Upper lobe of right lung (tissue), 1 donor: ENCODE results near the gene VGLL1. TPM values are rescaled to one million over a fixed set of nuclear protein-coding genes. Genes with fewer than 3 reads are reported as not detected.

Source experiments
- ATAC-seq: fragments of 200-7000 bp; cut with Tn5 transposase; one replicate; pipeline ENCODE4 v1.9.1; 2020; ENCODE audit warnings: mild to moderate bottlenecking, moderate library complexity
- DNase-seq: peaks from one replicate; pipeline ENCODE4 v3.0.0-alpha.2; 2020
- H3K27ac ChIP-seq: fragments of 200-600 bp; one replicate; pipeline ENCODE4 v1.8.0; 2022
- H3K27me3 ChIP-seq: fragments of 200-600 bp; one replicate; pipeline ENCODE4 v1.8.0; 2022; ENCODE audit warnings: mild to moderate bottlenecking
- H3K36me3 ChIP-seq: fragments of 200-600 bp; one replicate; pipeline ENCODE4 v1.8.0; 2022
- H3K4me1 ChIP-seq: fragments of 200-600 bp; one replicate; pipeline ENCODE4 v1.8.0; 2022
- H3K4me3 ChIP-seq: fragments of 200-600 bp; one replicate; pipeline ENCODE4 v1.8.0; 2022; ENCODE audit warnings: mild to moderate bottlenecking
- H3K9me3 ChIP-seq: fragments of 200-600 bp; one replicate; pipeline ENCODE4 v1.8.0; 2022
- intact Hi-C: fragments of 100-400 bp; cut with DNase I; formaldehyde crosslinking; loops from one replicate; pipeline ENCODE4 v1.11.0; 2022
- total RNA-seq: library from RNA; stranded (reverse); fragmentation: NEBNext Ultra II Directional; extraction: Animal tissue kit (Norgen Biotek cat#: 25700); gene quantifications from one replicate; pipeline ENCODE4 v1.2.1, GENCODE V29; 2021
- TF ChIP-seq, protein P1 (sequence below): fragments of 200-600 bp; IDR thresholded peaks from one replicate; pipeline ENCODE4 v1.8.0; 2022; ENCODE audit warnings: antibody characterized with exemption
- donor health status: DM: no; HTN: yes; CAD: no; lungs with severe emphysema.

VGLL1 gene
- total RNA-seq, 1 donor from 2014 or later: 1.6 TPM

DNA sequence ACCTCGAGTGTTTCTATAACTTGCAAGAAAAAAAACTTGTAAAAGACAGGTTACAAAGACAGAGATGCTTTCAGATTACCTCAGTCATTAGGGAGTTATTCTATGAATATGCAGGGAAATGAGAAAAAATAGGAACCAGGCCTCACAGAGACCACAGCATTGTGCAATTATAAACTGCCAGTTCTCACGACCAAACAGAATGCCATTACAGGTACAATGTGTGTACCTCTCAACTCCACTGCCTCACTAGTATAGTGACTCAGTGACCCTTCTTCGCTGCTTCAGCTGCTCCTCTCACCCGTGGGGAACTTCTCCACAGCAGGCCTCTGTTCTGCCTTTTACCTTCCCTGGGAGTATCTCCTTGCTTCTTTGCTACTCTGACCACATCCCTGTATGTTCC, 37.0 kb upstream of the VGLL1 start:
- Histone ChIP-seq H3K4me1 (peaks cover 6% of the 10 kb centered on the region), H3K9me3 (no peaks in the 10 kb centered on the region), H3K4me3 (no peak overlapping the region), H3K36me3 (peaks cover 2% of the 10 kb centered on the region), H3K27ac (no peak overlapping the region), H3K27me3 (no peaks in the 10 kb centered on the region)
- intact Hi-C loops: no loop called here
- ATAC-seq: no peak
- no peak for DNase-seq
- TF ChIP-seq, protein P1, sequence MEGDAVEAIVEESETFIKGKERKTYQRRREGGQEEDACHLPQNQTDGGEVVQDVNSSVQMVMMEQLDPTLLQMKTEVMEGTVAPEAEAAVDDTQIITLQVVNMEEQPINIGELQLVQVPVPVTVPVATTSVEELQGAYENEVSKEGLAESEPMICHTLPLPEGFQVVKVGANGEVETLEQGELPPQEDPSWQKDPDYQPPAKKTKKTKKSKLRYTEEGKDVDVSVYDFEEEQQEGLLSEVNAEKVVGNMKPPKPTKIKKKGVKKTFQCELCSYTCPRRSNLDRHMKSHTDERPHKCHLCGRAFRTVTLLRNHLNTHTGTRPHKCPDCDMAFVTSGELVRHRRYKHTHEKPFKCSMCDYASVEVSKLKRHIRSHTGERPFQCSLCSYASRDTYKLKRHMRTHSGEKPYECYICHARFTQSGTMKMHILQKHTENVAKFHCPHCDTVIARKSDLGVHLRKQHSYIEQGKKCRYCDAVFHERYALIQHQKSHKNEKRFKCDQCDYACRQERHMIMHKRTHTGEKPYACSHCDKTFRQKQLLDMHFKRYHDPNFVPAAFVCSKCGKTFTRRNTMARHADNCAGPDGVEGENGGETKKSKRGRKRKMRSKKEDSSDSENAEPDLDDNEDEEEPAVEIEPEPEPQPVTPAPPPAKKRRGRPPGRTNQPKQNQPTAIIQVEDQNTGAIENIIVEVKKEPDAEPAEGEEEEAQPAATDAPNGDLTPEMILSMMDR: no peak

DNA sequence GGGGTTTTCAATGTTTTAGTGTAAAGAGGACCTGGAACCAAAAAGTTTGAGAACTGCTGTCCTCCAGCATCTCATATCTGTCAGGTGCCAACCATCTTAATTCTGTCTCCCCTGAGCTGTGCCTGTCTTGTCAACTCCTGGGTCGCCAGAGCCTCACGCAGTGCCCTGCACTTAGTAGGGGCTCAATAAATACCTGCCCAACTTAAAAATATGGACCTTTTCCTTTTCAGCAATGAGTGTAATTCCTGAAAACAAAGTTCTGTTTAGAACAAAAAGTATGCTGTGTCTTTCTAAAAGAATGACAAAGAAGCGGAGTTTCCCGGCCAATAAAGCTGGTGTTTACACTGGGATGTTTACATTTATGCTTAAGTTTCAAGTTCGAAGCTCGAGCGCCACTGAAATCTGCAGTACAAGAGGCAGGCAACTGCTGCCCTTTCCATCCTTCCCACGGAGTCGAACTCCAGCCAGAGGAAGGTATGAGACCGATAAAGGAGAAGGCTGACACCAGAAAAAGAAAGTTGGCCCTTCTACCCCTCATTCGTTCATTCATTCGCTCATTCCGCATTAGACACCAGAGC, 35.7 kb upstream of the VGLL1 start:
- Histone ChIP-seq H3K36me3 (peaks cover 14% of the 10 kb centered on the region), H3K4me3 (peak overlapping the region; percentile 65), H3K27ac (peak overlapping the region; percentile 88), H3K9me3 (no peaks in the 10 kb centered on the region), H3K27me3 (no peaks in the 10 kb centered on the region), H3K4me1 (peaks cover 6% of the 10 kb centered on the region)
- DNase-seq (no peak), ATAC-seq (no peak)
- TF ChIP-seq, protein P1: no peak
- intact Hi-C loops: no loop called here

DNA sequence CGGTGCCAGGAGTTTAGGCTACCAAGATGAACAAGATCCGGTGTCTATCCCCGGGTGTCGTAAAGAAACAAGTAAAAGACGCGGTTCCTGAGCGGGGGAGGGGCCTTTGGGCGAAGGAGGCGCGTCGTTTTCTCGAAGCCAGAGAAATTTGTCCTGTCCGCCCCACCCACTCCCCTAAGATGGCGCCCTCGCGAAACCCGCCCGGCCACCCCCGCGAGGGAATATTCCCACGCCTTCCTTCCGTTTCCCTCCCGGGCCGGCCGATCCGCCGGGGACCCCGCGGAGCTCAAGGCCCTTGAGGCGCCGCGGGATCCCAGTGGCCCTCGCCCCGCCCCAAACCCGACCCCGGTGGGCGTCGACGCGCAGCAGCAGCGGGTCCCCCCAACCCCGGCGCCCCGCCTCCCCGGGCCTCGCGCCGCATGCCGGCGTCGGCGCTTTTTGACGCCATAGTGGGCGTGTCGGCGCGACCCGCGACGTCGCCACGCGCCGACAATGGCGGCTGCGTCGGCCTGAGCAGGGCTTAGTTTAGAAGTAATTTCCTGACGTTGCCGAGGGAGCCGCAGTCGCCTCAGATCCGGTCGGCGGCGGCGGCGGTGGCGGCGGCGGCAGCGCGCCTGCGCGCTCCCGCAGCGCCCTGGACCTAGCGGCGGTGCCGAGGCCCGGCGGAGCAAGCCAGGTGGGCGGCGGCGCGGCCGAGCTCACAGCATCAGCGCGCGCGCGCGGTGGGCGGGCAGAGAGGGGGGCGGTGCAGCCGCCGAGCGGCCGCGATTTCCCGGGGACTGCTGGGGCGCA, 35.1 kb upstream of the VGLL1 start:
- intact Hi-C loops: no loop called here
- TF ChIP-seq, protein P1: no peak
- peak; percentile 96 for ATAC-seq

DNA sequence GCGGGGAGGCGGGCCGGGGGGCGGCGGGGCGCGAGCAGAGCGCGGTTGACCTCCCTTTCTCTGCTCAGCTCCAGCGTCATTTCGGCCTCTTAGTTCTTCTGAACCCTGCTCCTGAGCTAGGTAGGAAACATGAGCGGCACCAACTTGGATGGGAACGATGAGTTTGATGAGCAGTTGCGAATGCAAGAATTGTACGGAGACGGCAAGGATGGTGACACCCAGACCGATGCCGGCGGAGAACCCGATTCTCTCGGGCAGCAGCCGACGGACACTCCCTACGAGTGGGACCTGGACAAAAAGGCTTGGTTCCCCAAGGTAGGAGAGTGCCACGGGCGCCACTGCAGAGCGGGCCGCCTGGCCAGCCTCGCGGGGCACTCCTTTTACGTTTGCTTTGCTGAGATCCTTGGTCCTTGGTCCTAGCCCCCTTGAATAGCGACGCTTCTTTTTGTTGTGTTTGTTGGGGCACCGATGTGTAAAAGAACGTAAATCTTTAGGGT, 34.4 kb upstream of the VGLL1 start, which contains the start of gene HTATSF1:
HTATSF1 (plus strand) TSS at position 37 of the 497 bp plus-strand sequence; CDS start at position 130, 93 bp downstream.
- intact Hi-C loops: no loop called here

More for the DNA sequence above, 35.1 kb upstream of the VGLL1 start:
- H3K9me3 ChIP-seq: no peaks in the 10 kb centered on the region
- H3K4me1 ChIP-seq: peaks cover 6% of the 10 kb centered on the region
- DNase-seq: peak; percentile 90
- peaks cover 21% of the 10 kb centered on the region for H3K36me3 ChIP-seq
- H3K27me3 ChIP-seq: no peaks in the 10 kb centered on the region
- H3K4me3 ChIP-seq: peak overlapping the region; percentile 65
- peak overlapping the region; percentile 88 for H3K27ac ChIP-seq

DNA sequence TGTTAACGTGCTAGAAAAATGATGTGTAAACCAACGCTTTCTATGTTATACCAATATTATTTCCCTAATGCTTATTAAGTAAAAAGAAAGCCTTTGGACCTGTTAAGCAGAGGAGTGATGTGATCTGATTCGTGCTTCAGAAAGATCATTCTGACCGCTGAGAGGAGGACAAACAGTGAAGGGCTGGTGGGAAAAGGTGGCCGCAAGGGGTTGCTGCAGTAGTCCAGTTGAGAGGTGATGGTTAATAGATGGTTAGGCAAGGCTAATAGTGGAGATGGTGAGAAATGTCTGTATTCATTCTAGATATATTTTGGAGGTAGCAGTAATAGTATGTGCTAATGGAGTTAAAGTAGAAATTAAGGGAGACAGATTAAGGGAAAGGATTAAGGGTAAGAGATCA, 12.9 kb upstream of the VGLL1 start:
- DNase-seq (no peak), ATAC-seq (no peak)
- intact Hi-C loops: no loop called here
- H3K27me3 ChIP-seq: no peaks in the 10 kb centered on the region
- TF ChIP-seq, protein P1: no peak
- H3K36me3 ChIP-seq: no peaks in the 10 kb centered on the region
- no peak overlapping the region for H3K27ac ChIP-seq
- no peak overlapping the region for H3K4me3 ChIP-seq
- no peaks in the 10 kb centered on the region for H3K4me1 ChIP-seq
- H3K9me3 ChIP-seq: no peaks in the 10 kb centered on the region

More for the DNA sequence above, 34.4 kb upstream of the VGLL1 start, which contains the start of gene HTATSF1:
- ATAC-seq: peak; percentile 4
- DNase-seq: no peak
- H3K9me3 ChIP-seq: no peaks in the 10 kb centered on the region
- TF ChIP-seq, protein P1: no peak
- H3K27ac ChIP-seq: peak within 1 kb of the TSS; percentile 88
- peaks cover 27% of the 10 kb centered on the region for H3K36me3 ChIP-seq
- peak within 1 kb of the TSS; percentile 65 for H3K4me3 ChIP-seq
- H3K4me1 ChIP-seq: peaks cover 6% of the 10 kb centered on the region
- H3K27me3 ChIP-seq: no peaks in the 10 kb centered on the region
